A549 (cell line): ENCODE data around the gene DNM3. TPM values are rescaled to one million over a fixed set of nuclear protein-coding genes. Genes with fewer than 3 reads are reported as not detected.
A peak's percentile ranks its signal among the peaks of the same experiment; 100 is the strongest.

ENCODE experiments used
- ATAC-seq, 2 experiments: fragments of 200-7000 bp in 1 of 2; fragments of >200 bp in 1 of 2; cut with Nextera tagmentation in 1 of 2; cut with Tn5 transposase in 1 of 2; 3 replicates each; pipeline versions ENCODE4 v1.8.0 to v1.9.1; 2018 to 2020; ENCODE audit warnings: mild to moderate bottlenecking in 1 of 2, moderate library complexity in 1 of 2
- CTCF ChIA-PET: fragments of 300-600 bp; sonication (Branson Sonifier 250); formaldehyde crosslinking; extraction: SDS; loops from one replicate; lab custom pipeline; 2021; ENCODE audit warnings: antibody characterized with exemption, inconsistent platforms; lab: Yijun Ruan, JAX
- POLR2A ChIA-PET: fragments of 350-600 bp; formaldehyde crosslinking; extraction: SDS; loops from one replicate; lab custom pipeline; 2021; ENCODE audit warnings: antibody characterized with exemption, inconsistent platforms; lab: Yijun Ruan, JAX
- DNase-seq, 2 experiments: peaks; one replicate each; pipeline versions ENCODE4 v3.0.0 to v3.0.0-alpha.2; 2011 to 2016; ENCODE audit warnings: low read depth in 1 of 2, low spot score in 1 of 2
- FAIRE-seq: peaks from 2 replicates; lab custom pipeline; 2011; peaks lifted over from hg19 to GRCh38; lab: Jason Lieb, UNC
- H3K27ac ChIP-seq, 2 experiments: fragments of >200 bp; sonication (Bioruptor Twin); formaldehyde crosslinking; 3 replicates each; pipeline ENCODE4 v1.5.1; 2016 to 2017
- H3K4me1 ChIP-seq: fragments of >200 bp; sonication (Bioruptor Twin); formaldehyde crosslinking; 3 replicates; pipeline ENCODE4 v1.6.1; 2016
- H3K4me2 ChIP-seq: fragments of >200 bp; sonication (Bioruptor Twin); formaldehyde crosslinking; 3 replicates; pipeline ENCODE4 v1.6.1; 2016
- H3K4me3 ChIP-seq: fragments of >200 bp; sonication (Bioruptor Twin); formaldehyde crosslinking; 3 replicates; pipeline ENCODE4 v1.5.1; 2016
- H3K9me3 ChIP-seq: fragments of >200 bp; sonication (Bioruptor Twin); formaldehyde crosslinking; 3 replicates; pipeline ENCODE4 v1.6.1; 2016
- BCL3 ChIP-seq: fragments of >200 bp; sonication (Bioruptor Twin); formaldehyde crosslinking; IDR thresholded peaks from 3 replicates; pipeline ENCODE4 v1.6.1; 2016
- BHLHE40 ChIP-seq: IDR thresholded peaks from 2 replicates; pipeline ENCODE4 v1.6.1; 2012; ENCODE audit warnings: low read depth, low read length, inconsistent platforms
- CBX2 ChIP-seq: fragments of 200-600 bp; sonication (generic); IDR thresholded peaks from 2 replicates; pipeline ENCODE4 v1.6.1; 2016; ENCODE audit warnings: low read depth, mild to moderate bottlenecking, borderline replicate concordance
- CBX8 ChIP-seq: fragments of 200-600 bp; sonication (generic); IDR thresholded peaks from 2 replicates; pipeline ENCODE4 v1.6.1; 2016
- E2F6 ChIP-seq: IDR thresholded peaks from 2 replicates; pipeline ENCODE4 v1.6.1; 2012; ENCODE audit warnings: low read depth, borderline replicate concordance
- EHF ChIP-seq: fragments of 250-450 bp; sonication (Bioruptor Pico); IDR thresholded peaks from 2 replicates; pipeline ENCODE4 v1.5.0; 2020; ENCODE audit warnings: mild to moderate bottlenecking
- ELK1 ChIP-seq: fragments of 150-350 bp; IDR thresholded peaks from 2 replicates; pipeline ENCODE4 v1.6.1; 2014; ENCODE audit warnings: low read depth, mild to moderate bottlenecking, low read length
- FOSB ChIP-seq: fragments of 250-450 bp; sonication (Bioruptor Pico); IDR thresholded peaks from 2 replicates; pipeline ENCODE4 v1.5.0; 2020; ENCODE audit warnings: mild to moderate bottlenecking, moderate library complexity
- HES2 ChIP-seq: fragments of >200 bp; sonication (Bioruptor Twin); formaldehyde crosslinking; IDR thresholded peaks from 2 replicates; pipeline ENCODE4 v1.6.1; 2016
- HOXB13 ChIP-seq: fragments of 250-450 bp; sonication (Bioruptor Pico); IDR thresholded peaks from 2 replicates; pipeline ENCODE4 v1.5.0; 2020; ENCODE audit warnings: low read depth, mild to moderate bottlenecking, moderate library complexity
- HOXB5 ChIP-seq: fragments of 250-450 bp; sonication (Bioruptor Pico); IDR thresholded peaks from 2 replicates; pipeline ENCODE4 v1.5.0; 2020; ENCODE audit warnings: mild to moderate bottlenecking, moderate library complexity
- JUN ChIP-seq, 2 experiments: fragments of >200 bp; sonication (Bioruptor Twin); formaldehyde crosslinking; IDR thresholded peaks; 2 replicates in 1 of 2; 3 replicates in 1 of 2; pipeline ENCODE4 v1.6.1; 2016 to 2017
- KDM1A ChIP-seq: fragments of 200-600 bp; sonication (generic); IDR thresholded peaks from 2 replicates; pipeline ENCODE4 v1.6.1; 2016; ENCODE audit warnings: low read depth, mild to moderate bottlenecking
- NFE2L2 ChIP-seq: fragments of 150-350 bp; conservative IDR thresholded peaks from 2 replicates; pipeline ENCODE4 v1.6.1; 2014; ENCODE audit warnings: low read length
- PBX3 ChIP-seq: IDR thresholded peaks from 2 replicates; pipeline ENCODE4 v1.6.1; 2012
- RNF2 ChIP-seq: fragments of 200-600 bp; sonication (generic); IDR thresholded peaks from 2 replicates; pipeline ENCODE4 v1.6.1; 2016; ENCODE audit warnings: low read depth, mild to moderate bottlenecking, antibody characterized with exemption, moderate library complexity, borderline replicate concordance
- TFCP2L1 ChIP-seq: fragments of 250-450 bp; sonication (Bioruptor Pico); IDR thresholded peaks from 2 replicates; pipeline ENCODE4 v1.5.0; 2021; ENCODE audit warnings: mild to moderate bottlenecking
- USF2 ChIP-seq: fragments of 450-650 bp; IDR thresholded peaks from 2 replicates; pipeline ENCODE4 v1.6.1; 2014; ENCODE audit warnings: antibody characterized with exemption
- WGBS: methylation state at CpG from one replicate; pipeline ENCODE4 v1.1.6; 2017; ENCODE audit errors: missing lambda C conversion rate; 5-methylcytosine and 5-hydroxymethylcytosine counted together
- polyA plus RNA-seq, 4 experiments: library from polyadenylated mRNA; depleted of rRNA in 3 of 4; stranded (reverse); fragments of >200 nt; fragmentation: RNase III in 1 of 4; extraction: RNeasy Plus Mini Kit Qiagen cat#74134 plus additional on column Dnase treatment in 1 of 4; gene quantifications; 2 replicates in 3 of 4; 3 replicates in 1 of 4; pipeline ENCODE4 v1.2.3, GENCODE V29; 2011 to 2017

DNM3 gene
- polyA plus RNA-seq, 2 of the 4 experiments (the other 2 are of a cell fraction) = 0.57 to 1.5 TPM

GRCh38 chr1:172105230-172105629 is 263.9 kb downstream of the DNM3 start:
- DNase-seq = no peak
- ATAC-seq = no peak; a peak in 1 of 6 replicates
- no peak overlapping the region for H3K4me3 ChIP-seq
- peaks cover 7% of the 10 kb centered on the region; the same call in 1 of the 3 replicates for H3K4me1 ChIP-seq
- ChIA-PET CTCF (no interaction called here), POLR2A (no interaction called here)
- no peak for FAIRE-seq
- no peaks in the 10 kb centered on the region for H3K9me3 ChIP-seq
- TF ChIP-seq ELK1 (no peak), CBX8 (no peak), HOXB13 (CRISPR knock-in tag) (no peak), TFCP2L1 (CRISPR knock-in tag) (no peak), NFE2L2 (no peak), HOXB5 (no peak), PBX3 (no peak), RNF2 (no peak), JUN (IDR thresholded peaks at IDR 0.05) (no peak)
- peak overlapping the region; percentile 9; the same call in 1 of the 3 replicates for H3K4me2 ChIP-seq
- no peak overlapping the region for H3K27ac ChIP-seq

GRCh38 chr1:172107316-172107975 is 266.1 kb downstream of the DNM3 start:
- Histone ChIP-seq H3K27ac (no peak overlapping the region), H3K4me2 (no peak overlapping the region), H3K4me1 (peaks cover 7% of the 10 kb centered on the region; the same call in 1 of the 3 replicates), H3K9me3 (no peaks in the 10 kb centered on the region), H3K4me3 (no peak overlapping the region)
- CTCF ChIA-PET = interaction anchor here (0.8 to 1.6 kb wide), 2 partner anchors 8 to 21 kb away, joined by 4 to 5 read pairs; no protein-coding TSS in a partner anchor
- no peak for ATAC-seq
- FAIRE-seq = no peak
- no peak for TF ChIP-seq FOSB (CRISPR knock-in tag)
- no peak for TF ChIP-seq BHLHE40
- no peak for TF ChIP-seq E2F6
- WGBS = 88% methylated on average over 4 of the region's 4 CpGs
- POLR2A ChIA-PET = no interaction called here
- DNase-seq = no peak

GRCh38 chr1:172108161-172108893 is 267.0 kb downstream of the DNM3 start:
- peaks cover 7% of the 10 kb centered on the region; the same call in 1 of the 3 replicates for H3K4me1 ChIP-seq
- H3K9me3 ChIP-seq = no peaks in the 10 kb centered on the region
- ATAC-seq (no peak), DNase-seq (no peak), FAIRE-seq (no peak)
- POLR2A ChIA-PET = no interaction called here
- H3K4me2 ChIP-seq = no peak overlapping the region
- TF ChIP-seq CBX2 = no peak
- TF ChIP-seq USF2 = no peak
- no peak for TF ChIP-seq NFE2L2
- TF ChIP-seq FOSB (CRISPR knock-in tag) = no peak
- TF ChIP-seq BCL3 = no peak
- no peak for TF ChIP-seq HES2
- TF ChIP-seq EHF = no peak
- TF ChIP-seq KDM1A = no peak
- no peak overlapping the region for H3K27ac ChIP-seq
- no peak overlapping the region for H3K4me3 ChIP-seq
- CTCF ChIA-PET = interaction anchor here (0.6 to 1.6 kb wide), 3 partner anchors 9 to 45 kb away, joined by 3 to 5 read pairs (median 4); no protein-coding TSS in a partner anchor
